ENCODE data around the gene BEST1.
"Not testable (repeated sequence)": the region's sequence is repeated elsewhere in the genome, so short reads cannot be mapped to it uniquely, and the experiment has no call there.

The BEST1 gene

GRCh38 chr11:61949169-61950034 lies 749 bp upstream of the BEST1 start:
- peak; percentile 21 for DNase-seq

- DNase-seq = no peak
Measured at GRCh38 chr11:61951484-61952135, 1.5 kb downstream of the BEST1 start.

DNA sequence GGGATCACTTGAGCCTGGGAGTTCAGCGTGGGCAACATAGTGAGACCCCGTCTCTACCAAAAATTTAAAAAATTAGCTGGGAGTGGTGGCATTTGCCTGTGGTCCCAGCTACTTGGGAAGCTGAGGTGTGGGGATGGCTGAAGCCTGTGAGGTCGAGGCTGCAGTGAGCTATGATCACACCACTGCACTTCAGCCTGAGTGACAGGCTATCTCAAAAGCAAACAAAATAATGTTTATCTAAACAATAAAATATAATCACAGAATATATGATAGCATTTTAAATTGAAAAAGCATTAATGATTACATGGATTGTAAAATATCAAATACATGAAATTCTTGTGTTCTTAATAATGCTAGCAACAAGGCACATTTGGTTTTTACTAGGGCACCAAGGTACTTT lies 2.7 kb downstream of the BEST1 start:
- DNase-seq = no peak

- not testable (repeated sequence) for DNase-seq
Measured at GRCh38 chr11:61953632-61954031, 3.5 kb downstream of the BEST1 start.

DNA sequence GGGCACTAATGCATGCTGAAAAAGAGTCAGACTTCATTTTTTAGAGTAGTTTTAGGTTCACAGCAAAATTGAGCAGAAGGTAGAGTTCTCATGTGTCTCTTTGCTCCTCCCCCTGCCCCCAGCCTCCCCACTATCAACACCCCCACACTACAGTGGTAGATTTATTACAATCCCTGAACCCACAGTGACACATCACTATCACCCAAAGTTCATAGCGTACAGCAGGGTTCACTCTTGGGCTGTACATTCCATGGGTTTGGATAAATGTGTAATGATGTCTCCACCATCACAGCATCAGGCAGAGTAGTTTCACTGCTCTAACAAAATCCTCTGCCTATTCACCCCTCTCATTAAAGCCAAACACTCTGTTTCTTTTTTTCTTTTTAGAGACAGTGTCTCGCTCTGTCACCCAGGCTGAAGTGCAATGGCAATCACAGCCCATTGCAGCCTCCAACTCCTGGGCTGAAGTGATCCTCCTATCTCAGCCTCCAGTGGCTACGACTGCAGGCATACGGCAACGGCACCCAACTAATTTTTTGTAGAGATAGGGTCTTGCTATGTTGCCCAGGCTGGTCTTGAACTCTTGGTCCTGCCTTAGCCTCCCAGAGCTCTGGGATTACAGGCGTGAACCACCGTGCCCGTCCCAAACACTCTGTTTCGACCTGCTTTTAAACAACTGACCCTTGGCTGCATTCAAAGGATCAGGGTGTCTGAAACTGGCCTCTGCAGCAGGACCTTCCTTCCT lies 4.1 kb downstream of the BEST1 start:
- DNase-seq = no peak

DNA sequence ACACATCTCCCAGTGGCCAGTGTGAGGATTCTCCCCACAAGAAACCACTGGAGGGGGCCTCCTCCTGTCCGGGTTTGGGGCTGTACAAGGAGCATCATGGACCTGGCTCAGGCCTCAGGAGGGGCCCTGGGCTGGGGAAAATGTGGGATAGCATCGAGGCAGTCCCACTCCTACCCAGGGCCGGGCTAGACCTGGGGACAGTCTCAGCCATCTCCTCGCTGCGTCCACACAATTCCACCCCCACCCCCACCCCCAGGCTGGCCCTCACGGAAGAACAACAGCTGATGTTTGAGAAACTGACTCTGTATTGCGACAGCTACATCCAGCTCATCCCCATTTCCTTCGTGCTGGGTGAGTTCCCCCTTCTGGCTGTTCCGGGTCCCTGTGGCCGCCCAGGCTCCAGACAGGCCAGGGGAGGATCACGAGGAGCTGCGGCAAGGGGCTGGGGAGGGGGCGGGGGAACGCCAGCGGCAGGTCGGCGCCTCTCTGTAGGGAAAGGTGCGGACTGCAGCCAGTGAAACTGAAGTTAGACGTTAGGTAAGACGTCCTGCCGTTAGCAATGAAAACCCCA lies 4.8 kb downstream of the BEST1 start:
- DNase-seq = peak; percentile 33

DNA sequence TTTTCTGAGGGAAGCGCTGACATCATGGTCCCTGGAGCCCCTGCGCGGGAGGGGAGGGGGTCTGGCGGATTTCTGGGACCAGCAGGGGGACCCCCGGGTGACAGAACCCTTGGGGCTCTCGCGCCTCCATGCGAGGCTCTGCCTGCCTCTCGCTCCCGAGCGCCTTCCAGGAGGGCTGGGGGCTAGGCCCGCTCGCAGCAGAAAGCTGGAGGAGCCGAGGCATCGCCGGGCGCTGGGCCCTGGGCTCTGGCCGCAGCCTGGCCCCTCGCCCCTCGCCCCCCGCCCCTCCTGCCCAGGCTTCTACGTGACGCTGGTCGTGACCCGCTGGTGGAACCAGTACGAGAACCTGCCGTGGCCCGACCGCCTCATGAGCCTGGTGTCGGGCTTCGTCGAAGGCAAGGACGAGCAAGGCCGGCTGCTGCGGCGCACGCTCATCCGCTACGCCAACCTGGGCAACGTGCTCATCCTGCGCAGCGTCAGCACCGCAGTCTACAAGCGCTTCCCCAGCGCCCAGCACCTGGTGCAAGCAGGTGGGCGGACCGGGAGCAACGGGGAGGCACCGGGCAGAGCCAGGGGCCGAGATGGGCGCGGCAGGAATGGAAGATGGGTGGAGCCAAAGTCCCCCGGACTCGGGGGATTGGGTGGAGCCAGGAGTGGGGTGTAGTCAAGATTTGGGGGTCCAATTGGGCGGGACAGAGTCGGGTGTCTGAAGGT lies 5.4 kb downstream of the BEST1 start:
- DNase-seq = peak; percentile 34

DNA sequence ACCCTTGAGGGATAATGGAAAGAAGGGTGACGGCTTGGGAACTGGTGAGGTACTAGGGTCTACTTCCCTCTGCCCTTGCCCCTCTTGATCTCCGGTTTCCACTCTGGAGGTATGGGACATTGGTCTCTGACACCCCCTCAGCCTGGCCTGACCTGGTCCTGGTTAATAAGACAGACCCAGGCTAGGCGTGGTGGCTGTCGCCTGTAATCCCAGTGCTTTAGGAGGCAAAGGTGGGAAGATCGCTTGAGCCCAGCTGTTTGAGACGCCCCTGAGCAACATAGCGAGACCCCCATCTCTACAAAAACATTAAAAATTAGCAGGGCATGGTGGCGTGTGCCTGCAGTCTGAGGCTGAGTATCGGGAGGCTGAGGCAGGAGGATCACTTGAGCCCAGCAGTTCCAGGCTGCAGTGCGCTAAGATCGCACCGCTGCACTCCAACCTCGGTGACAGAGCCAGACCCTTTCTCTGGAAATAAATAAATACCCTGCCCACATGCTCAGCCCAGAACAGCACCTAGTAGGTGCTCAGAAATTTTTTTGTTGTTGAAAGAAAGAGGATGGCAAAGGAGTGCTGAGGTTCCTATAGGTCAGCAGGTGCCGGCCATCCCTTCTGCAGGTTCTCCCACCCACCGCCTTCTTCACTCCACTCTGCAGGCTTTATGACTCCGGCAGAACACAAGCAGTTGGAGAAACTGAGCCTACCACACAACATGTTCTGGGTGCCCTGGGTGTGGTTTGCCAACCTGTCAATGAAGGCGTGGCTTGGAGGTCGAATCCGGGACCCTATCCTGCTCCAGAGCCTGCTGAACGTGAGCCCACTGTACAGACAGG lies 6.3 kb downstream of the BEST1 start:
- DNase-seq = no peak

DNA sequence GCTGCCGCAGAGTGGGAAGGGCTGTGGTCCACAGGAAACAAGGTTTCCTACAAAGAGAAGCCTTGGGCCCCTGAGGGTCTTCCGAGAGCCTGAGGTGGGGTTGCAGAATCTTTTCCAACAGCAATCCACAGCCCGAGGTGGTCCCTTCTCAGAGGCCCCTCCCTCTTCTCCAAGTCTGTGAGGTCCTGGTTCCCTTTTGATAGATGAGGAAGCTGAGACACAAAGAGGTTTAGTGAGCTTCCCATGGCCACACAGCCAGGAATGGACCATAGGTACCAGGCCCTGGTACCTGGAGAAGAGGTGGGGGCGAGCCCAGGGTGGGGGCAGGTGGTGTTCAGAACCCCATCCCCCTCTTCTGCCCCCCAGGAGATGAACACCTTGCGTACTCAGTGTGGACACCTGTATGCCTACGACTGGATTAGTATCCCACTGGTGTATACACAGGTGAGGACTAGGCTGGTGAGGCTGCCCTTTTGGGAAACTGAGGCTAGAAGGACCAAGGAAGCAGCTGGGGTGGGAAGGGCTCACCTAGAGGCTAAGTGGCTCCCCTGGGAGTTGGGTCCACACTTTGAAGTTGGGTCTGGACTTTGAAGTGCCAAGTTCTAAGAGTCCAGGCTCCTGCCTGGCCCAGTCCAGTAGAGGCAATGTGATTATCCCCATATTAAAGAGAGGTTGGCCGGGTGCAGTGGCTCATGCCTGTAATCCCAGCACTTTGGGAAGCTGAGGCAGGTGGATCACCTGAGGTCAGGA lies 7.0 kb downstream of the BEST1 start:
- no peak for DNase-seq

DNA sequence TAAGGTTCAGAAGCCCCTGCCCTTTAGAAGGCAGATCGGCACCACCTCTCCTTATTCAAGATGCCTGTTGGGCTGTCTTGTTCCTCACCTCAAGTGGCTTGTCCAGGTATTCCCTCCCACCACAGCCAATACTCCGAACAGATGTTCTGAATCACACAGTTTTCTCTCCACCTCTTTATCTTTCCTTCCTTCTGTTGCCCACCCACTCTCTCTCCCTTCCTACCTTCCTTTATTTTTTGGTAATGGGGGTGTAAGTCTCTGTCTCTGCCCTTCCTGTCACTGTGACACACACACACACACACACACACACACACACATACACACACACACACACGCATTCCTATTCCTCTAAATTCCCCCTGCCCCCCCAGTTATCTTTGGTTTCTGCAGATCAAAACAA lies 8.4 kb downstream of the BEST1 start:
- DNase-seq = no peak

GRCh38 chr11:61959114-61959513 lies 9.0 kb downstream of the BEST1 start:
- no peak for DNase-seq

DNA sequence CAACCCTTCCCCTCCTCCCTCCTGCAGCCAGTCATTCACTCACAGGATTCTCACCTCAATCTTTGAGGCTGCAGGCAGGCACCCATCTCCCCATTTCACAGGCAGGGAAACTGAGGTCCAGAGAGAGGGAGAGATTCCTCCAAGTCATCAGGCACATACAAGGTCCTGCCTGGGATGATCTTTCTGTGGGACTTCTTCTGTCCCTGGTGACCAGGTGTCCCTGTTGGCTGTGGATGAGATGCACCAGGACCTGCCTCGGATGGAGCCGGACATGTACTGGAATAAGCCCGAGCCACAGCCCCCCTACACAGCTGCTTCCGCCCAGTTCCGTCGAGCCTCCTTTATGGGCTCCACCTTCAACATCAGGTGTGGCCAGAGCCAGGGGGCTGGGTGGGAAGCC lies 9.5 kb downstream of the BEST1 start:
- DNase-seq = no peak

GRCh38 chr11:61960532-61960931 lies 10.4 kb downstream of the BEST1 start:
- DNase-seq = no peak

DNA sequence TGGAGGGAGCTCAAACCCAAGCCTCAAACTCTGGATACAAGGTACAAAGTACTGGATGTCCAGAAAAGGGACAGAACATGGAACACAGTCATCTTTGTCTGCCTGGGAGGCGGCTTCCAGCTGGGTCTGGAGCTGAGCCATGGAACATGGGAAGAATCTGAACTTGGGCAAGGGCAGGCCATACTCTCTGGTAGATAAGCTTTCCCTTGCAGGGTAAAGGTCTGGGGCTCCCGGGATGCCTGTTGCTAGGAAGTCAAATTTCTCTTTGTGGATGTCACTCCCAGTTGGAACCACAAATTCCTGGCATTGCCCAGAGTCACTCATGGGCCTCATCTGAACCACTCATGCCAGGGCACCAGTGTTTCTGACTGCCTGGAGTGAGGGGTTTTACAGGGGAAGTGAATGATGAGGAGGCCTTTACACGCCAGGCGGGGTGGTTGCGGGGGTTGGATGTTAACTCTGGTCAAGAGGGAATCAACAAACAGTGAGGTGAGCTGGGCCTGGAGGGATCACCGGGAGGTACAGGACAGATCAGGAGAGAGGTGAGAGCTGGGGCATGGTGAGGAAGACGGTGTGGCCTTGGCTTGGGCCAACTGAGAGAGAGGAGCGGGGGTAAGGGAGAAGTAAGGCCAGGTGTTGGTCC lies 11.5 kb downstream of the BEST1 start:
- DNase-seq = no peak

DNA sequence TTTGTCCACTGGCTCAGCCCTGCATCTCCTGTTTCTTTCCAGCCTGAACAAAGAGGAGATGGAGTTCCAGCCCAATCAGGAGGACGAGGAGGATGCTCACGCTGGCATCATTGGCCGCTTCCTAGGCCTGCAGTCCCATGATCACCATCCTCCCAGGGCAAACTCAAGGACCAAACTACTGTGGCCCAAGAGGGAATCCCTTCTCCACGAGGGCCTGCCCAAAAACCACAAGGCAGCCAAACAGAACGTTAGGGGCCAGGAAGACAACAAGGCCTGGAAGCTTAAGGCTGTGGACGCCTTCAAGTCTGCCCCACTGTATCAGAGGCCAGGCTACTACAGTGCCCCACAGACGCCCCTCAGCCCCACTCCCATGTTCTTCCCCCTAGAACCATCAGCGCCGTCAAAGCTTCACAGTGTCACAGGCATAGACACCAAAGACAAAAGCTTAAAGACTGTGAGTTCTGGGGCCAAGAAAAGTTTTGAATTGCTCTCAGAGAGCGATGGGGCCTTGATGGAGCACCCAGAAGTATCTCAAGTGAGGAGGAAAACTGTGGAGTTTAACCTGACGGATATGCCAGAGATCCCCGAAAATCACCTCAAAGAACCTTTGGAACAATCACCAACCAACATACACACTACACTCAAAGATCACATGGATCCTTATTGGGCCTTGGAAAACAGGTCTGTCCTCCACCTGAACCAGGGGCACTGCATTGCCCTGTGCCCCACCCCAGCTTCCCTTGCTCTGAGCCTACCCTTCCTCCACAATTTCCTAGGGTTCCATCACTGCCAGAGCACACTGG lies 12.3 kb downstream of the BEST1 start:
- DNase-seq = no peak

GRCh38 chr11:61963016-61963281 lies 12.8 kb downstream of the BEST1 start:
- DNase-seq = no peak

DNA sequence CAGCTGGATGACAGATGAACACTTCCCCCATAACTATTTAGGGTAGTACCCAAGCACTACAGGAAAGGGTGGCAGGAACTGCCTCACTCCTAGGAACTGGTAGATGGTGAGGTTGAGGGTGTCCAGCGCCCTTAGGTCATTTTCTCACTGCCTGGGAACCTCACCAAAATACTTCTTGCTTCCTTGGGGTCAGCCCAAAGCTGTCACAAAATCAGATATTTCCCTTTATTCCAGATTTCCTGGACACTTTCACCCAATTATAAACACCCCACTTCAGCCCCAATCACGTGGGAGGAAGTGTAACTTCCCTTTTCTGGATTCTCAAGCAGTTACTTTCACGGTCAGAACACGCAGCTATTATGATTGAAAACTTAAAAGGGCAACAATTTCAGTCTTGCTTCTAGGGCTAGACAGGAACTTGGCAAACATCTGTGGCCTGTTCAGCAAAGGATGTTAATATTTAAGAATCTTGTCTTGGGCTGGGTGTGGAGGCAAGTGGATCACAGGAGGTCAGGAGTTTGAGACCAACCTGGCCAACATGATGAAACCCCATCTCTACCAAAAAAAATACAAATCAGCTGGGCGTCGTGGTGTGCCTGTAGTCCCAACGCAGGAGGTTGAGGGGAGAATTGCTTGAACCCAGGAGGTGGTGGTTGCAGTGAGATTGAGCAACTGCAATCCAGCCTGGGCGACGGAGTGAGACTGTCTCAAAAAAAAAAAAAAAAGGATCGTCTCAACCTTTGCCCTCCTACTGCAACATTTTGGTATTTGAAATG lies 13.3 kb downstream of the BEST1 start:
- DNase-seq = peak; percentile 63

GRCh38 chr11:61964058-61964665 lies 14.0 kb downstream of the BEST1 start:
- DNase-seq = peak; percentile 49
